ENCODE data around the gene TMEM132A. TPM values are rescaled to one million over a fixed set of nuclear protein-coding genes. Genes with fewer than 3 reads are reported as not detected.
A peak's percentile ranks its signal among the peaks of the same experiment; 100 is the strongest.

TMEM132A gene
- polyA plus RNA-seq, 2 of the 4 experiments (the other 2 are of a cell fraction): 18.1 to 88.0 TPM

GRCh38 chr11:60984149-60984548, 59.9 kb downstream of the TMEM132A start:
- ChIA-PET POLR2A (no interaction called here), CTCF (interaction anchor here (1.3 to 2.2 kb wide), 2 partner anchors 14 to 146 kb away, joined by 6 to 7 read pairs; partner anchors contain the start of gene CD6)
- Histone ChIP-seq H3K4me1 (peaks cover 6% of the 10 kb centered on the region; the same call in 1 of the 3 replicates), H3K27ac (no peak overlapping the region), H3K9me3 (no peaks in the 10 kb centered on the region), H3K4me3 (no peak overlapping the region), H3K4me2 (no peak overlapping the region)
- DNase-seq (ENCODE audit: low read depth in 1 of 2, low spot score in 1 of 2) (no peak), FAIRE-seq (no peak), ATAC-seq (no peak)
- no peak for TF ChIP-seq CHD4 (IDR thresholded peaks at IDR 0.05; ENCODE audit: borderline replicate concordance)
- peak; percentile 83 for TF ChIP-seq MAFK (IDR thresholded peaks at IDR 0.05; ENCODE audit: partially characterized antibody)
- WGBS (ENCODE audit: missing lambda C conversion rate): 32% methylated on average over 6 of the region's 6 CpGs

GRCh38 chr11:60984636-60985035, 60.4 kb downstream of the TMEM132A start:
- 37% methylated on average over 4 of the region's 4 CpGs for whole genome bisulfite sequencing (ENCODE audit: missing lambda C conversion rate)
- CTCF ChIA-PET: interaction anchor here (1.3 to 2.2 kb wide), 2 partner anchors 14 to 145 kb away, joined by 6 to 7 read pairs; partner anchors contain the start of gene CD6

GRCh38 chr11:60985501-60985900, 61.2 kb downstream of the TMEM132A start:
- CTCF ChIA-PET: interaction anchor here (1.3 to 2.2 kb wide), 2 partner anchors 15 to 144 kb away, joined by 6 to 7 read pairs; partner anchors contain the start of gene CD6
- Histone ChIP-seq H3K4me1 (peaks cover 6% of the 10 kb centered on the region; the same call in 1 of the 3 replicates), H3K4me2 (no peak overlapping the region), H3K4me3 (no peak overlapping the region), H3K27ac (no peak overlapping the region), H3K9me3 (no peaks in the 10 kb centered on the region)
- POLR2A ChIA-PET: no interaction called here
- TF ChIP-seq FOSB (CRISPR knock-in tag; IDR thresholded peaks at IDR 0.05): no peak
- TF ChIP-seq RCOR1 (IDR thresholded peaks at IDR 0.05; ENCODE audit: low read depth, low read length): no peak
- TF ChIP-seq TFCP2L1 (CRISPR knock-in tag; IDR thresholded peaks at IDR 0.05): no peak
- no peak for TF ChIP-seq EHF (CRISPR knock-in tag; IDR thresholded peaks at IDR 0.05)
- TF ChIP-seq CBX8 (IDR thresholded peaks at IDR 0.05): no peak
- TF ChIP-seq HDAC2 (IDR thresholded peaks at IDR 0.05): no peak
- no peak for TF ChIP-seq ZSCAN20 (CRISPR knock-in tag; IDR thresholded peaks at IDR 0.05)
- no peak for TF ChIP-seq HOXA7 (CRISPR knock-in tag; IDR thresholded peaks at IDR 0.05)
- no peak for TF ChIP-seq FOXS1 (CRISPR knock-in tag; IDR thresholded peaks at IDR 0.05)
- no peak for TF ChIP-seq ESRRA (IDR thresholded peaks at IDR 0.05; ENCODE audit: borderline replicate concordance, low read length)
- no peak for DNase-seq (ENCODE audit: low read depth in 1 of 2, low spot score in 1 of 2)
- ATAC-seq: no peak
- no peak for FAIRE-seq
- WGBS (ENCODE audit: missing lambda C conversion rate): 72% methylated on average over 2 of the region's 2 CpGs

More at GRCh38 chr11:60984636-60985035, 60.4 kb downstream of the TMEM132A start:
- no peak for TF ChIP-seq CHD4 (IDR thresholded peaks at IDR 0.05; ENCODE audit: borderline replicate concordance)
- TF ChIP-seq FOXS1 (CRISPR knock-in tag; IDR thresholded peaks at IDR 0.05): no peak
- TF ChIP-seq, protein P1, sequence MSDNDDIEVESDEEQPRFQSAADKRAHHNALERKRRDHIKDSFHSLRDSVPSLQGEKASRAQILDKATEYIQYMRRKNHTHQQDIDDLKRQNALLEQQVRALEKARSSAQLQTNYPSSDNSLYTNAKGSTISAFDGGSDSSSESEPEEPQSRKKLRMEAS (IDR thresholded peaks at IDR 0.05): no peak
- no peak for TF ChIP-seq EHMT2 (IDR thresholded peaks at IDR 0.05; ENCODE audit: low read depth)
- TF ChIP-seq RNF2 (IDR thresholded peaks at IDR 0.05; ENCODE audit: borderline replicate concordance, low read depth): no peak
- no peak for TF ChIP-seq CBX8 (IDR thresholded peaks at IDR 0.05)
- no peak for TF ChIP-seq ZFP36 (IDR thresholded peaks at IDR 0.05; ENCODE audit: borderline replicate concordance, partially characterized antibody)
- no peak for TF ChIP-seq MAZ (IDR thresholded peaks at IDR 0.05; ENCODE audit: borderline replicate concordance, low read depth, low read length)
- no peak overlapping the region for H3K4me3 ChIP-seq
- H3K27ac ChIP-seq: no peak overlapping the region
- H3K4me1 ChIP-seq: peaks cover 6% of the 10 kb centered on the region; the same call in 1 of the 3 replicates
- H3K9me3 ChIP-seq: no peaks in the 10 kb centered on the region
- ATAC-seq: peak in 1 of 2 experiments; percentile 32; a peak in 3 of 6 replicates
- H3K4me2 ChIP-seq: no peak overlapping the region
- POLR2A ChIA-PET: no interaction called here
- no peak for DNase-seq (ENCODE audit: low read depth in 1 of 2, low spot score in 1 of 2)
- FAIRE-seq: no peak

DNA sequence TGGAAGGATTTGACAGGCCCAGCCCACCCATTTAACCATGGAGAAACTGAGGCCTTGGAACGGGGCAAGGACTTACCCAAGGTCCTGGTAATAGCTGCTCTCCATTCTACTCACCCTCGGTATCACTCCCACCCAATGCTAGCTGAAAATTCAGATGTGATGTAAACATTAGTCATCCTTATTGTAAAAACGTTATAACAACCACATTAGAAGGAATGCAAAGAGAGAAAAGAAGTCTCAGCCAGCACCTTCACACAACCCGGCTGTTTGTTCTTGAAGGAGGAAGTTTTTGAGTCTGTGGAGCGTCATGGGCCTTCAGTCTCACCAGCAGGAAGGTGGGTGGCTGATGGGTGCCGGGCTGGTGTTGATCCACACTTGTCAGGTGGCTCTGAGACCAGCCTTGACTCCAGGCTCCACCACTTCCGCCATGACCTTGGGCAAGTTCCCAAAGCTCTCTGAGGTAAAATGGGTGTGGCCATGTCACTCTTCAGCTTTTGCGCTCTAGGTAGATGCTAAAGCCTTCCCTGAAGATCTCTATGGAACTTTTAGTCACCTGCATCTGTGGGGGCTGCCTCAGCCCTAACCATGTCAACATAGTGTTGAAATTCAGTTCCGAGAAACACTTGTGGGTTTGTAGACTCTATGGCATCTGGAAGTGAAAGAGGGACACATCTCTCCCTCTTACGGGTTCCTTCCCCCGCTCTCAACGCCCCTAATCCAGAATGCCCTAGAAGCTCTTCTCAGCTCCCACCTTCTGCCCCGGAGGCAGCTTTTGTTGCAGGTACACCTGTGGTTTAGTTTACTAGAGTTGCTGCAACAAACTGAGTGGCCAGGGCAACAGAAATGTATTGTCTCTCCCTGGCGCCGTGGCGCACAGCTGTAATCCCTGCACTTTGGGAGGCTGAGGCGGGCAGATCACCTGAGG, 62.0 kb downstream of the TMEM132A start:
- CTCF ChIA-PET: interaction anchor here (2.2 kb wide), 1 partner anchor 144 kb away, joined by 6 read pairs; no protein-coding TSS in a partner anchor
- FAIRE-seq (no peak), ATAC-seq (no peak; a peak in 1 of 6 replicates), DNase-seq (ENCODE audit: low read depth in 1 of 2, low spot score in 1 of 2) (peak in 1 of 2 experiments; percentile 13)
- POLR2A ChIA-PET: interaction anchor here (0.6 kb wide), 1 partner anchor 162 kb away, joined by 3 read pairs; no protein-coding TSS in a partner anchor
- TF ChIP-seq CHD4 (IDR thresholded peaks at IDR 0.05; ENCODE audit: borderline replicate concordance): no peak
- no peak for TF ChIP-seq FOSL2 (IDR thresholded peaks at IDR 0.05)
- no peak for TF ChIP-seq FOSL2 (CRISPR knock-in tag; IDR thresholded peaks at IDR 0.05)
- H3K4me2 ChIP-seq: no peak overlapping the region
- no peaks in the 10 kb centered on the region for H3K9me3 ChIP-seq
- no peak overlapping the region for H3K4me3 ChIP-seq
- WGBS (ENCODE audit: missing lambda C conversion rate): 58% methylated on average over 14 of the region's 17 CpGs
- H3K4me1 ChIP-seq: peaks cover 6% of the 10 kb centered on the region; the same call in 1 of the 3 replicates
- no peak overlapping the region for H3K27ac ChIP-seq

Small RNA genes lying within 50 kb of the gene (small RNA-seq; reads per million reads assigned to genes)
- gene RNU6-933P: 0.08 to 2.5 (median 1.7) reads per million in 6 experiments

Other genes with a start within 250 kb of the TMEM132A start
- gene MS4A8, start 224.8 kb upstream of the TMEM132A start, polyA plus RNA-seq (2011; rRNA removed): 0.11 TPM in 1 of 2 replicates, not detected in the other
- not detected in 3 replicates for gene MS4A8, start 224.8 kb upstream of the TMEM132A start, polyA plus RNA-seq (2017; fragmentation: RNase III; extraction: RNeasy Plus Mini Kit Qiagen cat#74134 plus additional on column Dnase treatment)
- gene MS4A18, start 199.7 kb upstream of the TMEM132A start, polyA plus RNA-seq (2011; rRNA removed): not detected in 2 replicates
- not detected in 3 replicates for gene MS4A18, start 199.7 kb upstream of the TMEM132A start, polyA plus RNA-seq (2017; fragmentation: RNase III; extraction: RNeasy Plus Mini Kit Qiagen cat#74134 plus additional on column Dnase treatment)
- not detected in 2 replicates for gene MS4A15, start 167.6 kb upstream of the TMEM132A start, polyA plus RNA-seq (2011; rRNA removed)
- not detected in 3 replicates for gene MS4A15, start 167.6 kb upstream of the TMEM132A start, polyA plus RNA-seq (2017; fragmentation: RNase III; extraction: RNeasy Plus Mini Kit Qiagen cat#74134 plus additional on column Dnase treatment)
- not detected in 2 replicates for gene MS4A10, start 139.1 kb upstream of the TMEM132A start, polyA plus RNA-seq (2011; rRNA removed)
- not detected in 3 replicates for gene MS4A10, start 139.1 kb upstream of the TMEM132A start, polyA plus RNA-seq (2017; fragmentation: RNase III; extraction: RNeasy Plus Mini Kit Qiagen cat#74134 plus additional on column Dnase treatment)
- 39.8 and 42.8 TPM in 2 replicates for gene CCDC86, start 82.3 kb upstream of the TMEM132A start, polyA plus RNA-seq (2011; rRNA removed)
- 67.5 to 74.4 TPM (median 71.1 TPM) in 3 replicates for gene CCDC86, start 82.3 kb upstream of the TMEM132A start, polyA plus RNA-seq (2017; fragmentation: RNase III; extraction: RNeasy Plus Mini Kit Qiagen cat#74134 plus additional on column Dnase treatment)
- gene PTGDR2, start 68.5 kb upstream of the TMEM132A start, polyA plus RNA-seq (2011; rRNA removed): 0.05 and 0.09 TPM in 2 replicates
- gene PTGDR2, start 68.5 kb upstream of the TMEM132A start, polyA plus RNA-seq (2017; fragmentation: RNase III; extraction: RNeasy Plus Mini Kit Qiagen cat#74134 plus additional on column Dnase treatment): 0.07 to 0.19 TPM (median 0.16 TPM) in 3 replicates
- gene ZP1, start 56.9 kb upstream of the TMEM132A start, polyA plus RNA-seq (2011; rRNA removed): 0.06 and 0.26 TPM in 2 replicates
- 0.30 to 0.32 TPM (median 0.30 TPM) in 3 replicates for gene ZP1, start 56.9 kb upstream of the TMEM132A start, polyA plus RNA-seq (2017; fragmentation: RNase III; extraction: RNeasy Plus Mini Kit Qiagen cat#74134 plus additional on column Dnase treatment)
- 41.1 and 51.7 TPM in 2 replicates for gene PRPF19, start 17.9 kb upstream of the TMEM132A start, polyA plus RNA-seq (2011; rRNA removed)
- gene PRPF19, start 17.9 kb upstream of the TMEM132A start, polyA plus RNA-seq (2017; fragmentation: RNase III; extraction: RNeasy Plus Mini Kit Qiagen cat#74134 plus additional on column Dnase treatment): 175 to 184 TPM (median 177 TPM) in 3 replicates
- gene TMEM109, start 10.3 kb upstream of the TMEM132A start, polyA plus RNA-seq (2011; rRNA removed): 40.9 and 58.0 TPM in 2 replicates
- 88.4 to 93.4 TPM (median 93.0 TPM) in 3 replicates for gene TMEM109, start 10.3 kb upstream of the TMEM132A start, polyA plus RNA-seq (2017; fragmentation: RNase III; extraction: RNeasy Plus Mini Kit Qiagen cat#74134 plus additional on column Dnase treatment)
- gene SLC15A3, start 27.7 kb downstream of the TMEM132A start, polyA plus RNA-seq (2011; rRNA removed): not detected in 2 replicates
- not detected in 3 replicates for gene SLC15A3, start 27.7 kb downstream of the TMEM132A start, polyA plus RNA-seq (2017; fragmentation: RNase III; extraction: RNeasy Plus Mini Kit Qiagen cat#74134 plus additional on column Dnase treatment)
- 0.06 TPM in 1 of 2 replicates, not detected in the other for gene CD6, start 47.2 kb downstream of the TMEM132A start, polyA plus RNA-seq (2011; rRNA removed)
- 0.06 to 0.07 TPM in 2 of 3 replicates, not detected in the other for gene CD6, start 47.2 kb downstream of the TMEM132A start, polyA plus RNA-seq (2017; fragmentation: RNase III; extraction: RNeasy Plus Mini Kit Qiagen cat#74134 plus additional on column Dnase treatment)
- gene CD5, start 178.0 kb downstream of the TMEM132A start, polyA plus RNA-seq (2011; rRNA removed): 0.04 TPM in 1 of 2 replicates, not detected in the other
- not detected in 3 replicates for gene CD5, start 178.0 kb downstream of the TMEM132A start, polyA plus RNA-seq (2017; fragmentation: RNase III; extraction: RNeasy Plus Mini Kit Qiagen cat#74134 plus additional on column Dnase treatment)
- 9.3 and 11.3 TPM in 2 replicates for gene VPS37C, start 237.0 kb downstream of the TMEM132A start, polyA plus RNA-seq (2011; rRNA removed)
- gene VPS37C, start 237.0 kb downstream of the TMEM132A start, polyA plus RNA-seq (2017; fragmentation: RNase III; extraction: RNeasy Plus Mini Kit Qiagen cat#74134 plus additional on column Dnase treatment): 8.9 to 10.9 TPM (median 9.9 TPM) in 3 replicates

All from A549 (cell line).